AG20443 (cell line): ENCODE results near the gene CAPN14.

Experiments
- DNase-seq: peaks from one replicate; pipeline ENCODE4 v3.0.0; 2012; ENCODE audit warnings: low spot score, mixed read lengths

The CAPN14 gene, protein sequence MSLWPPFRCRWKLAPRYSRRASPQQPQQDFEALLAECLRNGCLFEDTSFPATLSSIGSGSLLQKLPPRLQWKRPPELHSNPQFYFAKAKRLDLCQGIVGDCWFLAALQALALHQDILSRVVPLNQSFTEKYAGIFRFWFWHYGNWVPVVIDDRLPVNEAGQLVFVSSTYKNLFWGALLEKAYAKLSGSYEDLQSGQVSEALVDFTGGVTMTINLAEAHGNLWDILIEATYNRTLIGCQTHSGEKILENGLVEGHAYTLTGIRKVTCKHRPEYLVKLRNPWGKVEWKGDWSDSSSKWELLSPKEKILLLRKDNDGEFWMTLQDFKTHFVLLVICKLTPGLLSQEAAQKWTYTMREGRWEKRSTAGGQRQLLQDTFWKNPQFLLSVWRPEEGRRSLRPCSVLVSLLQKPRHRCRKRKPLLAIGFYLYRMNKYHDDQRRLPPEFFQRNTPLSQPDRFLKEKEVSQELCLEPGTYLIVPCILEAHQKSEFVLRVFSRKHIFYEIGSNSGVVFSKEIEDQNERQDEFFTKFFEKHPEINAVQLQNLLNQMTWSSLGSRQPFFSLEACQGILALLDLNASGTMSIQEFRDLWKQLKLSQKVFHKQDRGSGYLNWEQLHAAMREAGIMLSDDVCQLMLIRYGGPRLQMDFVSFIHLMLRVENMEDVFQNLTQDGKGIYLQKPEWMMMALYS

GRCh38 chr2:31217465-31218200 lies at the start of gene CAPN14:
Gene CAPN14, minus strand, starts transcription at chr2:31217515. Its CDS starts 12,068 bp downstream, at chr2:31205447.
- DNase-seq: no peak

- no peak for DNase-seq
Measured at GRCh38 chr2:31266804-31267203, 49.5 kb upstream of the CAPN14 start.

- DNase-seq: no peak
Measured at GRCh38 chr2:31265234-31265633, 47.9 kb upstream of the CAPN14 start.

DNA sequence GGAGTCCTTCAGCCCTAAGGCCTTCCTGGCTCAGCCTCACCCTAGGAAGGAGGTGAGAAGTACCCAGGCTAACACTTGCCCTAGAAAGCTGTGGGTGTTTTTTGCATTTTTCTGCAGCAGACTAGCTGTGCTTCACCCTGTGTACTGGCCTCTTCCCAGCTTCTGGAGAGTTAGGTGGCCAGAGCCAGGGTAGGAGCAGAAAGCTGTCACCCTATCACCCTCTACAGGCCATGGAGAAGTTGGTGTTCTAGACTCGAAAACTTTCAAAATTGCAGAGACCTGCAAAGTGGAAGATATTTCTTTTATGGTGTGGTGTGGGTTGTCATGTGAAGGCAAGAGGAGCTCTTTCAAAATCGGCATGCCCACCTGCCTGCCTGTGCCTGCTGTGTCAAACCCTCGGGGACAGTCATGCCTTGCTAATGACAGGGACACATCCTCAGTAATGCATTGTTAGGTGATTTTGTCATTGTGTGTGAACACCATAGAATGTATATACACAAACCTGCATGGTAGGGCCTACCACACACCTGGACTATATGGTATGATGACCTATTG lies 46.4 kb upstream of the CAPN14 start:
- DNase-seq: no peak

DNA sequence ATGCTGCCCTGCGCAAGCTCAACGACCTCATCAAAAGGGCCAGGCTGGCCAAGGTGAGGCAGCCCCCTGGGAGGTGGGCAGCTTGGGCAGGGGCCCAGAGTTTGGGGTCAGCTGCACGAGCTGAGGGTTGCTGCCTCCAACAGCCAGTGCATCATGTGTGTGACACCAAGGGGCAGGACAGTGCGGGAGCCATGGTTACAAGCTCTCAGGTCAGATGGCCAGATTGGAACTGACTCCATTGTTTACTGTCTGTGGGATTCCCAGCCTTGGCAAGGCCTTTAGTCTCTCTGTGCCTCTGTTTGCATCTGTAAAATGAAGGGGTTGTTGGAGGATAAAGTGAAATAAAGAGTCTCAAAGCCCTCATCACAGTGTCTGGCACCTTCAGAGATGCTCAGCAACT lies 43.6 kb upstream of the CAPN14 start:
- no peak for DNase-seq

DNA sequence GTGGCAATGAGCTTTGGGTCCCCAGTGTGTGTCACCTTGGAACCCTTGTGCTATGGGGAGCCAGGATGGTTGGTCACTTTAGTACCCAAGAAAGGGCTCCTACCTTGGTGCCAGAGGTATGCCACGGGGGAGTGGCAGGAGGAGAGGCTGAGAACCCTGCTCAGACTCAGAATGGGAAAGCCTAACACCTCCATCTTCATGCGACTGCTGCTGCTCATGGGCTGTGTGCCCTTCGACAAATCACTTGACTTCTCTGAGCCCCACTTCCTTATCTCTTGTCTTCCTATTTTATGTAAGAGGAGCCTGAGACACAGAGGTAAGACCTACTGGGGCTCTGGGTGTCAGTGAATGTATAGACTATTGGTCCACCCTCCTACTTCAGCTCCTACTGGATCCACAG lies 41.8 kb upstream of the CAPN14 start:
- no peak for DNase-seq

DNA sequence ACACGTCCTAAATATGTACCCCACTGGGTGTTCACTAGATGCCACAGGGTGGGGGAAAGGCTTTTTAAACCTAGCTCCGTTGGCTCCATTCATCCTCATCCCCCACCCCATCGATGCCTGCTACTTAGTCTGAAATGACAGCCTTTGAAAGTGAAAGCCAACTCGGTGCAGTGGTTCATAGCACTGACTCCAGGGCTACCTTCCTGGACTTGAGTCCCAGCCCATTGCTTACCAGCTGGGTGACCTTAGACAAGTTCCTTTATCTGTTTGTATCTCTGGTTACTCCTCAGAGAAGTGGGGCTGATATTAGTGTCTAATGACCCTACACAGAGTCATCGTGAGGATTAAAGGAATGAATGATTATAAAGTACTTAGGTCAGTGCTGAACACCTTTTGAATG lies 41.0 kb upstream of the CAPN14 start:
- DNase-seq: no peak

- DNase-seq: no peak
Measured at GRCh38 chr2:31256611-31257382, 39.5 kb upstream of the CAPN14 start.

DNA sequence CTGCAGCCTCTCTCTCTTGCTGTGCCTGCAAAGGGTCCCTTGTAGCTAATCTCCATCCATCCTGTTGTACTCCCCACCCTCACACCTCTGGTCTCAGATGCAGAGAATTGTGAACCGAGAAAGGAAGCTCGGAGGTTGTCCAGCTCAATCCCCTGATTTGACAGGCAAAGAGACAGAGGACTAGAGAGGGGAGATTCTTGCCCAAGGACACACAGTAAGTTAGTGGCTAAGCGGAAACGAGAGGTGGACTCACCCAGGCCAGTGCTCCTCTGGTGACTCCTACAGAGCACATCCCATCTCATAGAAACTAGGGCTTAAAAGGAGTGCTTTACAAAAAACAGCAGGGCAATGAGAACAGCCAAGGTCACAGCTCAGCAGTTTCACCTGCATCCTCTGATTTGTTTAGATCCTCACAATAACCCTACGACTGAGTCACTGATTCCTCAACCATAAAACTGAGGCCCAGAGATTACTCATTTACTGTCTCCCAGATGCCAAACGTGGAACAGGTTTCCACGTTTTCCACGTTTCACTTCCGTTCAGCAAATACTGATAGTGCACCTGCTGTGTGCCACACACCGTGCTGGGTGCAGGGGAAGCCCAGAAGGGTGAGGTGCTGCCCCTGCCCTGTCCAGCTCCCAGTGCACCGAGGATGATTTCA lies 38.7 kb upstream of the CAPN14 start:
- DNase-seq: no peak

- DNase-seq: no peak
Measured at GRCh38 chr2:31254237-31255203, 37.2 kb upstream of the CAPN14 start.

- DNase-seq: no peak
Measured at GRCh38 chr2:31253356-31254131, 36.2 kb upstream of the CAPN14 start.

DNA sequence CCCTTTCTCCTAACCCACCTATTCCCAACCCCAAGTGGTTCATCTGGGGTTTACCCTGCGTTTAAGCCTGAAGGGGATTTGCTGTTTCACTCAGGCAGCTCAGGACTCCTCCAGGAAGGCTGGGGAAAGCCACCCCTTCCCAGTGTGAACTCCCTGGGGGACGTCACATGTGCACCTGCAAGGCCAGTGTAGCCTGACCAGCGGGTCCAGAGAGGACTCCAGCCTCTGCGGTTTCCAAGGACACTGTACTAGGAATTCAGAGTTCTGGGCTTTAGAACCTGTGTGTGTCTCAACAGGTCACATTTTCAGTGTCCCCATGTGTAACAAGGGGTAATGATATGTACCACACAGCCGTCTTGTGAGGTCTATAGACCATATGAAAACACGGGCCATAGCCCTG lies 34.5 kb upstream of the CAPN14 start:
- DNase-seq: no peak

GRCh38 chr2:31251018-31251417 lies 33.7 kb upstream of the CAPN14 start:
- DNase-seq: no peak

- DNase-seq: no peak
Measured at GRCh38 chr2:31249009-31249690, 31.8 kb upstream of the CAPN14 start.

DNA sequence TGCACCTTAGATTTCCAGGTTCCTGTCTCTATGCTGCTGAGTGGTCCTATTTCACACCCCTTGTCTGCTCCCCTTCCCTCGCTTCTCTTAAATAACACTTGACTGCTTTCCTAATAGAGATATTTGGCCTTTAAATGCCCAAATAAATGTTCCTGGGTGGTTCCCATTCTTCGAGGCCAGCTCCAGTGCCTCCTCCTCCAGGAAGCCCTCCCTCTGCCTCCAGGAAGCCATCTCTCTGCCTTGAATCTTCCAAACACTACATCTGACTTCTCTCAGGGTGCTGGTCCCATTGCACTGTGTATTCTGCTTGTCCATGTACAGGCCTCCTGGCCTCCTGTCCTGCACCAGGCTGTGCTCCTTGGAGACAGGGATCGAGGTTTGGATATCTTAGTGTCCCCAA lies 30.8 kb upstream of the CAPN14 start:
- DNase-seq: no peak

- DNase-seq: no peak
Measured at GRCh38 chr2:31247711-31248110, 30.4 kb upstream of the CAPN14 start.

GRCh38 chr2:31246184-31246852 lies 29.0 kb upstream of the CAPN14 start:
- no peak for DNase-seq

- no peak for DNase-seq
Measured at GRCh38 chr2:31244101-31244500, 26.8 kb upstream of the CAPN14 start.
